CD14-positive monocyte (primary cell): ENCODE data around the gene MEX3A. TPM values are rescaled to one million over a fixed set of nuclear protein-coding genes. Genes with fewer than 3 reads are reported as not detected.

Experiments
- DNase-seq, 3 donors: peaks; one replicate each; pipeline ENCODE4 v3.0.0-alpha.2; 2011 to 2022
- H2AFZ ChIP-seq: 2 replicates; pipeline ENCODE4 v1.6.0; 2012; ENCODE audit warnings: mild to moderate bottlenecking, low read depth, low read length, inconsistent platforms; ENCODE audit not compliant: insufficient read depth, poor library complexity, severe bottlenecking
- H3K27ac ChIP-seq, 2 donors: 1 replicate in 1 of 2; 2 replicates in 1 of 2; pipeline ENCODE4 v1.5.1; 2012 to 2013; ENCODE audit warnings: low read length in 2 of 2, control low read depth in 1 of 2, inconsistent platforms in 1 of 2, low read depth in 1 of 2, mild to moderate bottlenecking in 1 of 2
- H3K27me3 ChIP-seq, 2 donors: one replicate each; pipeline versions ENCODE4 v1.6.0 to v1.6.1; 2011 to 2013; ENCODE audit warnings: low read length in 2 of 2; ENCODE audit not compliant: control insufficient read depth in 2 of 2, insufficient read depth in 2 of 2
- H3K36me3 ChIP-seq, 2 donors: replicated peaks in 1 of 2; 1 replicate in 1 of 2; 2 replicates in 1 of 2; pipeline versions ENCODE4 v1.5.1 to v1.6.1; 2012 to 2013; ENCODE audit warnings: low read length in 2 of 2, control low read depth in 1 of 2, inconsistent platforms in 1 of 2, mild to moderate bottlenecking in 1 of 2; ENCODE audit not compliant: insufficient read depth in 2 of 2, control insufficient read depth in 1 of 2
- H3K4me1 ChIP-seq, 2 donors: 1 replicate in 1 of 2; 2 replicates in 1 of 2; pipeline versions ENCODE4 v1.5.1 to v1.6.1; 2012 to 2013; ENCODE audit warnings: low read length in 2 of 2, control low read depth in 1 of 2, inconsistent platforms in 1 of 2, mild to moderate bottlenecking in 1 of 2, moderate library complexity in 1 of 2; ENCODE audit not compliant: insufficient read depth in 2 of 2, control insufficient read depth in 1 of 2
- H3K4me2 ChIP-seq: replicated peaks from 2 replicates; pipeline ENCODE3; 2012; ENCODE audit warnings: low read length, moderate library complexity, mild to moderate bottlenecking; ENCODE audit not compliant: poor library complexity, severe bottlenecking; ENCODE audit errors: extremely low read depth
- H3K4me3 ChIP-seq, 3 experiments: fragments of 200-600 bp in 1 of 3; sonication (generic) in 1 of 3; replicated peaks in 1 of 3; 1 replicate in 2 of 3; 2 replicates in 1 of 3; pipeline ENCODE4 v1.5.1; 2011 to 2013; ENCODE audit warnings: low read length in 3 of 3, mild to moderate bottlenecking in 3 of 3, control low read depth in 2 of 3, low read depth in 2 of 3, inconsistent platforms in 1 of 3, moderate library complexity in 1 of 3
- H3K79me2 ChIP-seq: 2 replicates; pipeline ENCODE4 v1.6.0; 2012; ENCODE audit warnings: mild to moderate bottlenecking, control low read depth, inconsistent platforms, low read length, moderate library complexity; ENCODE audit not compliant: insufficient read depth
- H3K9ac ChIP-seq: 2 replicates; pipeline ENCODE4 v1.6.0; 2017; ENCODE audit warnings: low read length, mild to moderate bottlenecking; ENCODE audit not compliant: insufficient read depth, poor library complexity, severe bottlenecking
- H3K9me3 ChIP-seq, 2 donors: replicated peaks in 1 of 2; 1 replicate in 1 of 2; 2 replicates in 1 of 2; pipeline versions ENCODE4 v1.5.1 to v1.6.1; 2012 to 2013; ENCODE audit warnings: low read length in 2 of 2, control low read depth in 1 of 2; ENCODE audit not compliant: control insufficient read depth in 1 of 2, insufficient read depth in 1 of 2
- H4K20me1 ChIP-seq: 2 replicates; pipeline ENCODE4 v1.6.0; 2012; ENCODE audit warnings: mild to moderate bottlenecking, low read length, control low read depth, moderate library complexity; ENCODE audit not compliant: insufficient read depth
- H3K27ac Mint-ChIP-seq, 7 donors: one replicate each; pipeline ENCODE4 v1.8.0; 2020; ENCODE audit warnings: mild to moderate bottlenecking in 7 of 7, mixed read lengths in 7 of 7, moderate library complexity in 6 of 7, inconsistent platforms in 2 of 7
- H3K27me3 Mint-ChIP-seq, 3 donors: one replicate each; pipeline ENCODE4 v1.8.0; 2021 to 2022; ENCODE audit warnings: low read depth in 3 of 3, mild to moderate bottlenecking in 3 of 3, mixed read lengths in 3 of 3, moderate library complexity in 3 of 3, inconsistent platforms in 1 of 3
- H3K36me3 Mint-ChIP-seq, 2 donors: one replicate each; pipeline ENCODE4 v1.8.0; 2020; ENCODE audit warnings: mixed read lengths in 2 of 2, inconsistent platforms in 1 of 2, mild to moderate bottlenecking in 1 of 2
- H3K4me1 Mint-ChIP-seq: one replicate; pipeline ENCODE4 v1.8.0; 2020; ENCODE audit warnings: mild to moderate bottlenecking, mixed read lengths
- H3K4me3 Mint-ChIP-seq, 2 donors: one replicate each; pipeline ENCODE4 v1.8.0; 2020; ENCODE audit warnings: mild to moderate bottlenecking in 2 of 2, mixed read lengths in 2 of 2, moderate library complexity in 1 of 2
- H3K9me3 Mint-ChIP-seq, 7 donors: one replicate each; pipeline ENCODE4 v1.8.0; 2020 to 2022; ENCODE audit warnings: mixed read lengths in 7 of 7, mild to moderate bottlenecking in 6 of 7, moderate library complexity in 6 of 7, inconsistent platforms in 2 of 7
- CTCF ChIP-seq: fragments of 200-600 bp; IDR thresholded peaks from one replicate; pipeline ENCODE4 v1.8.0; 2022; ENCODE audit warnings: antibody characterized with exemption, mild to moderate bottlenecking
- WGBS: methylation state at CpG from one replicate; pipeline ENCODE4 v1.1.5; 2013; ENCODE audit warnings: missing lambda C conversion rate; ENCODE audit not compliant: insufficient coverage; 5-methylcytosine and 5-hydroxymethylcytosine counted together
- intact Hi-C, 2 donors: fragments of 100-400 bp; cut with micrococcal nuclease; formaldehyde crosslinking; loops; one replicate each; pipeline versions ENCODE4 v1.15.0 to v1.15.1; 2023
- polyA plus RNA-seq, 3 donors: library from polyadenylated mRNA; depleted of rRNA in 1 of 3; unstranded in 2 of 3; stranded (reverse) in 1 of 3; fragments of 300-500 nt in 2 of 3; fragments of >200 nt in 1 of 3; fragmentation: Illumina TruSeq in 2 of 3; gene quantifications; 1 replicate in 2 of 3; 2 replicates in 1 of 3; pipeline ENCODE4 v1.2.3, GENCODE V29; 2012 to 2021

MEX3A gene
- polyA plus RNA-seq, 3 donors: not detected

GRCh38 chr1:156124557-156125483 is 42.6 kb upstream of the MEX3A start:
- peaks cover 13 to 27% of the 10 kb centered on the region in 2 donors for H3K36me3 Mint-ChIP-seq
- H3K4me3 Mint-ChIP-seq: peak overlapping the region; percentile 45 to 87

More at GRCh38 chr1:156124557-156125483, 42.6 kb upstream of the MEX3A start:
- intact Hi-C loops: no loop called here
- Histone ChIP-seq H3K4me1 (peaks cover 71 to 79% of the 10 kb centered on the region in 2 donors), H2AFZ (no peak overlapping the region), H3K36me3 (no peaks in the 10 kb centered on the region), H4K20me1 (peaks cover 37% of the 10 kb centered on the region), H3K79me2 (no peaks in the 10 kb centered on the region), H3K9me3 (peaks cover 3 to 11% of the 10 kb centered on the region in 2 donors), H3K4me2 (no peak overlapping the region), H3K27ac (no peak overlapping the region), H3K9ac (peak overlapping the region; percentile 53), H3K4me3 (no peak overlapping the region), H3K27me3 (peaks cover 56 to 91% of the 10 kb centered on the region in 2 donors)
- Mint-ChIP-seq H3K27me3 (peaks cover 84 to 97% (median 90%) of the 10 kb centered on the region in 3 donors), H3K9me3 (peaks cover 0 to 23% (median 7%) of the 10 kb centered on the region in 7 donors), H3K4me1 (peaks cover 81% of the 10 kb centered on the region), H3K27ac (peak overlapping the region; percentile 60 to 94 (median 90))
- 56% methylated on average over 13 of the region's 17 CpGs for WGBS
- DNase-seq: peak; percentile 46 to 56 (median 48)
- TF ChIP-seq CTCF: no peak
